Measurements from ENCODE around the gene PHC2.

The PHC2 gene

GRCh38 chr1:33369764-33370163 lies 61.1 kb downstream of the PHC2 start:
- no peak for DNase-seq (ENCODE audit: low spot score)

- no peak for DNase-seq (ENCODE audit: low spot score)
Measured at GRCh38 chr1:33369081-33369480, 61.8 kb downstream of the PHC2 start.

- DNase-seq (ENCODE audit: low spot score): no peak
Measured at GRCh38 chr1:33368431-33368830, 62.5 kb downstream of the PHC2 start.

GRCh38 chr1:33367485-33368405 lies 63.1 kb downstream of the PHC2 start:
- peak; percentile 72 for DNase-seq (ENCODE audit: low spot score)

- DNase-seq (ENCODE audit: low spot score): no peak
Measured at GRCh38 chr1:33366762-33367484, 64.0 kb downstream of the PHC2 start.

GRCh38 chr1:33365560-33365997 lies 65.3 kb downstream of the PHC2 start:
- DNase-seq (ENCODE audit: low spot score): no peak

GRCh38 chr1:33364565-33364918 lies 66.4 kb downstream of the PHC2 start:
- no peak for DNase-seq (ENCODE audit: low spot score)

GRCh38 chr1:33363470-33363861 lies 67.4 kb downstream of the PHC2 start:
- no peak for DNase-seq (ENCODE audit: low spot score)

GRCh38 chr1:33363021-33363420 lies 67.9 kb downstream of the PHC2 start:
- no peak for DNase-seq (ENCODE audit: low spot score)

GRCh38 chr1:33361532-33362235 lies 69.2 kb downstream of the PHC2 start:
- DNase-seq (ENCODE audit: low spot score): no peak

GRCh38 chr1:33360367-33360766 lies 70.5 kb downstream of the PHC2 start:
- DNase-seq (ENCODE audit: low spot score): no peak

- no peak for DNase-seq (ENCODE audit: low spot score)
Measured at GRCh38 chr1:33359931-33360330, 71.0 kb downstream of the PHC2 start.

- DNase-seq (ENCODE audit: low spot score): no peak
Measured at GRCh38 chr1:33358795-33359503, 71.9 kb downstream of the PHC2 start.

- DNase-seq (ENCODE audit: low spot score): no peak
Measured at GRCh38 chr1:33358114-33358794, 72.6 kb downstream of the PHC2 start.

- no peak for DNase-seq (ENCODE audit: low spot score)
Measured at GRCh38 chr1:33357099-33357498, 73.8 kb downstream of the PHC2 start.

- no peak for DNase-seq (ENCODE audit: low spot score)
Measured at GRCh38 chr1:33354707-33355316, 76.1 kb downstream of the PHC2 start.

GRCh38 chr1:33353531-33353930 lies 77.4 kb downstream of the PHC2 start:
- no peak for DNase-seq (ENCODE audit: low spot score)

GRCh38 chr1:33351281-33351660 lies 79.6 kb downstream of the PHC2 start:
- DNase-seq (ENCODE audit: low spot score): no peak

- DNase-seq (ENCODE audit: low spot score): peak; percentile 42
Measured at GRCh38 chr1:33350611-33351280, 80.1 kb downstream of the PHC2 start.
